Fibroblast of skin of left biceps (primary cell): ENCODE measurements around the gene RAPGEF6.
"Not testable (repeated sequence)": the region's sequence is repeated elsewhere in the genome, so short reads cannot be mapped to it uniquely, and the experiment has no call there.

Experiments used
- DNase-seq, 2 experiments: peaks; one replicate each; pipeline ENCODE4 v3.0.0-alpha.2; 2013; ENCODE audit warnings: low read depth in 2 of 2

The RAPGEF6 gene

GRCh38 chr5:131389096-131389868 is 245.7 kb downstream of the RAPGEF6 start:
- no peak for DNase-seq

GRCh38 chr5:131387255-131387654 is 247.8 kb downstream of the RAPGEF6 start:
- DNase-seq: no peak

- DNase-seq: no peak
Measured at GRCh38 chr5:131386779-131387178, 248.2 kb downstream of the RAPGEF6 start.

GRCh38 chr5:131386124-131386523 is 248.9 kb downstream of the RAPGEF6 start:
- DNase-seq: no peak

GRCh38 chr5:131384616-131385214 is 250.3 kb downstream of the RAPGEF6 start:
- DNase-seq: no peak

GRCh38 chr5:131384173-131384572 is 250.9 kb downstream of the RAPGEF6 start:
- DNase-seq: no peak

GRCh38 chr5:131382407-131383395 is 252.3 kb downstream of the RAPGEF6 start:
- peak; percentile 8 to 10 for DNase-seq

- no peak for DNase-seq
Measured at GRCh38 chr5:131381777-131382176, 253.3 kb downstream of the RAPGEF6 start.

GRCh38 chr5:131381021-131381420 is 254.0 kb downstream of the RAPGEF6 start:
- no peak for DNase-seq

GRCh38 chr5:131380238-131380637 is 254.8 kb downstream of the RAPGEF6 start:
- not testable (repeated sequence) for DNase-seq

- no peak for DNase-seq
Measured at GRCh38 chr5:131379723-131380122, 255.3 kb downstream of the RAPGEF6 start.

GRCh38 chr5:131378721-131379541 is 256.1 kb downstream of the RAPGEF6 start:
- no peak for DNase-seq

GRCh38 chr5:131377785-131378325 is 257.2 kb downstream of the RAPGEF6 start:
- peak; percentile 11 to 14 for DNase-seq

GRCh38 chr5:131377346-131377745 is 257.7 kb downstream of the RAPGEF6 start:
- no peak for DNase-seq

GRCh38 chr5:131375351-131375750 is 259.7 kb downstream of the RAPGEF6 start:
- no peak for DNase-seq
